ENCODE measurements around the gene HID1. TPM values are rescaled to one million over a fixed set of nuclear protein-coding genes. Genes with fewer than 3 reads are reported as not detected.
"Not testable (repeated sequence)": the region's sequence is repeated elsewhere in the genome, so short reads cannot be mapped to it uniquely, and the experiment has no call there.

Gene HID1
- total and polyA plus RNA-seq, 2 donors (not counting 1 experiment from before 2014, with no cell fraction given), result 3.9 to 4.0 TPM

DNA sequence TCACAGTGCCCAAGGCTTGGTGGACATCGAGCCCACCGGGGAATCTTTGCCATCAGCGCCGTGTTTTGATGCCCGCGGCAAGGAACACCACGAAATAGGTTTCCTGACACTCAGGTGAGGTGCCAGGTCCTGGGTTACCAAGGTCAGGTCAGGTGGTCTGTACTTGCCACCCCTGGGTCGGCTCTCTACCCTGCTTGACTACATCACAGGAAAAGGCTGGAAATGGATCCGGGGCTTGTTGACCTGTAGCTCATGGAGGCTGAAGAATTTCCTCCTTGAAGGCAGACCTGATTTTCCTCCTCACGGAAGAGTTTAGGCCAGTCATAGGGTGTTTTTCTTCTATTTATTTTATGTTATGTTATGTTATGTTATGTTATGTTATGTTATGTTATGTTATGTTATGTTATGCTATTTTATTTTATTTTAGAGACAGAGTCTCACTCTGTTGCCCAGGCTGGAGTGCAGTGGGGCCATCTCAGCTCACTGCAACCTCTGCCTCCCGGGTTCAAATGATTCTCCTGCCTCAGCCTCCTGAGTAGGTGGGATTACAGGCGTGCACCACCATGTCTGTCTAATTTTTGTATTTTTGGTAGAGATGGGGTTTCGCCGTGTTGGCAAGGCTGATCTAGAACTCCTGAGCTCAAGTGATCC, 10.2 kb upstream of the HID1 start:
- not testable (repeated sequence) for H3K9me3 ChIP-seq (ENCODE audit: control extremely low read depth in 1 of 3, control insufficient read depth in 2 of 3, insufficient read depth in 1 of 3, low read length in 2 of 3); ATAC-seq (ENCODE audit: low read depth); H3K9me3 Mint-ChIP-seq (ENCODE audit: insufficient read depth); H4K20me1 ChIP-seq (ENCODE audit: control insufficient read depth, insufficient read depth, low read length, poor library complexity, severe bottlenecking); H3K36me3 ChIP-seq (replicated peaks in 1 of 2; ENCODE audit: control extremely low read depth in 1 of 2, control insufficient read depth in 1 of 2, extremely low read depth in 1 of 2, insufficient read depth in 2 of 2, low read length in 1 of 2); H3K27ac ChIP-seq (ENCODE audit: low read length in 2 of 2); H3K79me2 ChIP-seq (ENCODE audit: control insufficient read depth, insufficient read depth, low read length); DNase-seq; H3K27ac Mint-ChIP-seq
- Histone ChIP-seq H3K4me2 (replicated peaks; ENCODE audit: low read depth, low read length, poor library complexity, severe bottlenecking) (peak overlapping the region; percentile 88), H3K4me3 (ENCODE audit: control extremely low read depth in 1 of 5, extremely low read depth in 1 of 5, insufficient read depth in 1 of 5, low read depth in 2 of 5, low read length in 4 of 5) (peak overlapping the region in 4 of 5 experiments; percentile 60 to 67 (median 62)), H3K4me1 (ENCODE audit: control insufficient read depth in 2 of 2, insufficient read depth in 2 of 2, low read length in 2 of 2) (peaks cover 18 to 24% of the 10 kb centered on the region in 2 donors), H3K27me3 (replicated peaks in 1 of 4; ENCODE audit: control extremely low read depth in 1 of 4, control insufficient read depth in 3 of 4, insufficient read depth in 4 of 4, low read length in 3 of 4) (peaks cover 0 to 56% (median 13%) of the 10 kb centered on the region in 4 experiments), H2AFZ (ENCODE audit: insufficient read depth, low read depth, low read length, poor library complexity, severe bottlenecking) (peak overlapping the region; percentile 76), H3K9ac (ENCODE audit: low read length) (peak overlapping the region; percentile 69)
- POLR2A ChIA-PET, result interaction anchor here (1.0 kb wide), 1 partner anchor 30 kb away, joined by 3 read pairs; the partner anchor contains the start of gene MRPL58
- Mint-ChIP-seq H3K27me3 (peaks cover 25% of the 10 kb centered on the region), H3K4me3 (peak overlapping the region; percentile 94), H3K4me1 (peaks cover 17% of the 10 kb centered on the region)
- WGBS (ENCODE audit: insufficient coverage), result 21% methylated on average over 11 of the region's 14 CpGs
- CTCF ChIA-PET, result interaction anchor here (0.9 to 1.4 kb wide), 3 partner anchors 21 to 29 kb away, joined by 3 to 5 read pairs (median 4); partner anchors contain the start of gene MRPL58
- intact Hi-C loops (cut with micrococcal nuclease), result loop anchor here (1.0 kb wide), 1 partner anchor 30 kb away; the partner anchor contains the start of gene MRPL58

DNA sequence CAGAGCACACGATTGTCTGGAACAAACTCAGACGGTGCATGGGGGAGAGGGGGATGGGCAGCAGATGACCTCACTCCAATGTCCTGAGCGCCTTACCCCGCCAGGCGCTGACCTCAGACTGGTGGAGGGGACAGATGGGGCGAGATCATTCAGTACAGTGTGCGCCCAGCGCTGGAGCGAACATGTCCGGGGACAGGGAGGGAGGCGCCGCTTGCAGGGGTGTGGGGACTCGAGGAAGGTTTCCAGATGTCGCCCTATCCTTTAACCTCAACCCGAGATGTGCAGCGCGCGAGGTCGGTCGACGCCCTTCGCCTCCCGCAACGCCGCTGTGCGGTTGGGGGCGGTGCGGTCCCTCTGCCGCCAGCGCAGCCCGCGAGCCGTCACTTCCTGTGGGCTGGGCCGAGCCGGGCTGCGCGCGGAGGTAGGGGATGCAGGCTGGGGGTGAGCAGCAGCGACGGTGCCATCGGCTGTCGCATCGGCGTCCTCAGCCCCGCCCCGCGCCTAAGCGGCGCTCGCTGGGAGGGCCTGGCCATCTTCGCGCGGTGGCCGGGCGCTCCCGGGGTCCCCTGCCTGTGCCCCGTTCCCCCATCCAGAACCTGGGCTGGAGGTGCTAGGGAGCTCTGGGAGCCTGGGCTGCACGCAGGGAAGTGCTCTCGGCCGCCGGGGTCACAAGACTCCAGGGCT, 9.6 kb upstream of the HID1 start:
- H3K9me3 Mint-ChIP-seq (ENCODE audit: insufficient read depth), result no peaks in the 10 kb centered on the region
- Histone ChIP-seq H2AFZ (ENCODE audit: insufficient read depth, low read depth, low read length, poor library complexity, severe bottlenecking) (peak overlapping the region; percentile 76), H3K4me2 (replicated peaks; ENCODE audit: low read depth, low read length, poor library complexity, severe bottlenecking) (peak overlapping the region; percentile 88), H3K4me1 (ENCODE audit: control insufficient read depth in 2 of 2, insufficient read depth in 2 of 2, low read length in 2 of 2) (peaks cover 16 to 23% of the 10 kb centered on the region in 2 donors), H3K36me3 (replicated peaks in 1 of 2; ENCODE audit: control extremely low read depth in 1 of 2, control insufficient read depth in 1 of 2, extremely low read depth in 1 of 2, insufficient read depth in 2 of 2, low read length in 1 of 2) (no peaks in the 10 kb centered on the region), H3K9ac (ENCODE audit: low read length) (peak overlapping the region; percentile 69), H3K9me3 (ENCODE audit: control extremely low read depth in 1 of 3, control insufficient read depth in 2 of 3, insufficient read depth in 1 of 3, low read length in 2 of 3) (peaks cover 0 to 7% (median 0%) of the 10 kb centered on the region in 3 donors), H3K4me3 (ENCODE audit: control extremely low read depth in 1 of 5, extremely low read depth in 1 of 5, insufficient read depth in 1 of 5, low read depth in 2 of 5, low read length in 4 of 5) (peak overlapping the region; percentile 60 to 73 (median 63)), H3K27ac (ENCODE audit: low read length in 2 of 2) (no peak overlapping the region), H3K27me3 (replicated peaks in 1 of 4; ENCODE audit: control extremely low read depth in 1 of 4, control insufficient read depth in 3 of 4, insufficient read depth in 4 of 4, low read length in 3 of 4) (peaks cover 0 to 55% (median 13%) of the 10 kb centered on the region in 4 experiments), H4K20me1 (ENCODE audit: control insufficient read depth, insufficient read depth, low read length, poor library complexity, severe bottlenecking) (no peaks in the 10 kb centered on the region), H3K79me2 (ENCODE audit: control insufficient read depth, insufficient read depth, low read length) (no peaks in the 10 kb centered on the region)
- DNase-seq (peak; percentile 81), ATAC-seq (ENCODE audit: low read depth) (peak; percentile 94)
- ChIA-PET CTCF (interaction anchor here (0.9 to 1.4 kb wide), 2 partner anchors 20 to 24 kb away, joined by 3 to 4 read pairs; no protein-coding TSS in a partner anchor), POLR2A (no interaction called here)
- H3K27ac Mint-ChIP-seq, result peak overlapping the region; percentile 76
- TF ChIP-seq EZH2 (IDR thresholded peaks at IDR 0.05; ENCODE audit: borderline replicate concordance, insufficient read depth, low read depth, low read length, poor library complexity, severe bottlenecking), result no peak
- TF ChIP-seq, protein P1, sequence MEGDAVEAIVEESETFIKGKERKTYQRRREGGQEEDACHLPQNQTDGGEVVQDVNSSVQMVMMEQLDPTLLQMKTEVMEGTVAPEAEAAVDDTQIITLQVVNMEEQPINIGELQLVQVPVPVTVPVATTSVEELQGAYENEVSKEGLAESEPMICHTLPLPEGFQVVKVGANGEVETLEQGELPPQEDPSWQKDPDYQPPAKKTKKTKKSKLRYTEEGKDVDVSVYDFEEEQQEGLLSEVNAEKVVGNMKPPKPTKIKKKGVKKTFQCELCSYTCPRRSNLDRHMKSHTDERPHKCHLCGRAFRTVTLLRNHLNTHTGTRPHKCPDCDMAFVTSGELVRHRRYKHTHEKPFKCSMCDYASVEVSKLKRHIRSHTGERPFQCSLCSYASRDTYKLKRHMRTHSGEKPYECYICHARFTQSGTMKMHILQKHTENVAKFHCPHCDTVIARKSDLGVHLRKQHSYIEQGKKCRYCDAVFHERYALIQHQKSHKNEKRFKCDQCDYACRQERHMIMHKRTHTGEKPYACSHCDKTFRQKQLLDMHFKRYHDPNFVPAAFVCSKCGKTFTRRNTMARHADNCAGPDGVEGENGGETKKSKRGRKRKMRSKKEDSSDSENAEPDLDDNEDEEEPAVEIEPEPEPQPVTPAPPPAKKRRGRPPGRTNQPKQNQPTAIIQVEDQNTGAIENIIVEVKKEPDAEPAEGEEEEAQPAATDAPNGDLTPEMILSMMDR (IDR thresholded peaks at IDR 0.05), result no peak
- peak overlapping the region; percentile 94 for H3K4me3 Mint-ChIP-seq
- H3K4me1 Mint-ChIP-seq, result peaks cover 15% of the 10 kb centered on the region
- peaks cover 24% of the 10 kb centered on the region for H3K27me3 Mint-ChIP-seq
- intact Hi-C loops (cut with micrococcal nuclease), result loop anchor here (1.0 kb wide), 1 partner anchor 30 kb away; the partner anchor contains the start of gene MRPL58
- under 1% methylated on average over 61 of the region's 61 CpGs for WGBS (ENCODE audit: insufficient coverage)

All from B cell (primary cell).